Activated naive CD4-positive, alpha-beta T cell treated with anti-CD3 and anti-CD28 coated beads, Interleukin-2, amount 10 ng/mL, durations not matched to agents 7 days and 5 days (primary cell): ENCODE data around the gene RAD51B.

Source experiments
- CTCF ChIA-PET: fragments of 350-600 bp; sonication (Branson Sonifier 250); formaldehyde crosslinking; loops from one replicate; lab custom pipeline; 2021; ENCODE audit warnings: antibody characterized with exemption; lab: Charles Lee
- DNase-seq: peaks from one replicate; pipeline ENCODE4 v3.0.0-alpha.2; 2020
- H3K27ac Mint-ChIP-seq: one replicate; pipeline ENCODE4 v1.8.0; 2021; ENCODE audit warnings: mild to moderate bottlenecking, moderate library complexity, mixed read lengths
- H3K27me3 Mint-ChIP-seq: one replicate; pipeline ENCODE4 v1.8.0; 2021; ENCODE audit warnings: mild to moderate bottlenecking, mixed read lengths
- H3K36me3 Mint-ChIP-seq: one replicate; pipeline ENCODE4 v1.8.0; 2021; ENCODE audit warnings: mixed read lengths
- H3K4me1 Mint-ChIP-seq: one replicate; pipeline ENCODE4 v1.8.0; 2021; ENCODE audit warnings: mixed read lengths
- H3K4me3 Mint-ChIP-seq: one replicate; pipeline ENCODE4 v1.8.0; 2021; ENCODE audit warnings: mild to moderate bottlenecking, moderate library complexity, mixed read lengths
- H3K9me3 Mint-ChIP-seq: one replicate; pipeline ENCODE4 v1.8.0; 2021; ENCODE audit warnings: mixed read lengths

Gene RAD51B

GRCh38 chr14:68534276-68534675 lies 714.7 kb downstream of the RAD51B start:
- peaks cover 6% of the 10 kb centered on the region for H3K27me3 Mint-ChIP-seq
- no peak overlapping the region for H3K27ac Mint-ChIP-seq
- CTCF ChIA-PET: interaction anchor here (2.0 kb wide), 1 partner anchor 14 kb away, joined by 6 read pairs; no protein-coding TSS in a partner anchor
- no peak overlapping the region for H3K4me3 Mint-ChIP-seq
- H3K9me3 Mint-ChIP-seq: peaks cover 17% of the 10 kb centered on the region
- H3K36me3 Mint-ChIP-seq: peaks cover 4% of the 10 kb centered on the region
- no peaks in the 10 kb centered on the region for H3K4me1 Mint-ChIP-seq
- no peak for DNase-seq

- H3K27me3 Mint-ChIP-seq: peaks cover 8% of the 10 kb centered on the region
- H3K36me3 Mint-ChIP-seq: peaks cover 2% of the 10 kb centered on the region
- H3K27ac Mint-ChIP-seq: no peak overlapping the region
- DNase-seq: no peak
- H3K4me3 Mint-ChIP-seq: no peak overlapping the region
- peaks cover 7% of the 10 kb centered on the region for H3K9me3 Mint-ChIP-seq
- CTCF ChIA-PET: no interaction called here
- no peaks in the 10 kb centered on the region for H3K4me1 Mint-ChIP-seq
Measured at GRCh38 chr14:68535404-68536017, 715.9 kb downstream of the RAD51B start.

DNA sequence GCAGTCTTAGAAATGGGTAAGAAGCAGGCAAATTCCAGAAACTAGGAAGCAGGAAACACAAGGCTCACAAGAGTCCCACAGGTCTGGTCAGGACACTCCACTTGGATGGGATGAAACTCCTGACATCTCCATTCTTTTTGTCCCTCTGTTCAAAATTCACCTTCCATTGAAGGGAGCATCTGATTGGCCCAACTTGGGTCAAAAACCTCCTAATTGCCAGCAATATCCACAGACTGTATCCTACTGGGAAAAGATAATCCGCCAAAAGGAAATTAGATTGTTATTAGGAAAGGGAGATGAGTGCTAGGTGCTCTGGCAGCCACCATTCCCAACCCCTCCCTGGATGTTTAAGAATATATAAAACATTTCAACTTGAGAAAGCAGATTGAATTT lies 716.4 kb downstream of the RAD51B start:
- Mint-ChIP-seq H3K4me1 (no peaks in the 10 kb centered on the region), H3K36me3 (peaks cover under 1% of the 10 kb centered on the region), H3K9me3 (peaks cover 6% of the 10 kb centered on the region), H3K27me3 (peaks cover 8% of the 10 kb centered on the region), H3K27ac (no peak overlapping the region), H3K4me3 (no peak overlapping the region)
- CTCF ChIA-PET: no interaction called here
- no peak for DNase-seq

- Mint-ChIP-seq H3K4me1 (no peaks in the 10 kb centered on the region), H3K4me3 (no peak overlapping the region), H3K27ac (no peak overlapping the region), H3K36me3 (no peaks in the 10 kb centered on the region), H3K9me3 (no peaks in the 10 kb centered on the region), H3K27me3 (peaks cover 4% of the 10 kb centered on the region)
- DNase-seq: no peak
- CTCF ChIA-PET: no interaction called here
Measured at GRCh38 chr14:68538639-68539038, 719.1 kb downstream of the RAD51B start.

DNA sequence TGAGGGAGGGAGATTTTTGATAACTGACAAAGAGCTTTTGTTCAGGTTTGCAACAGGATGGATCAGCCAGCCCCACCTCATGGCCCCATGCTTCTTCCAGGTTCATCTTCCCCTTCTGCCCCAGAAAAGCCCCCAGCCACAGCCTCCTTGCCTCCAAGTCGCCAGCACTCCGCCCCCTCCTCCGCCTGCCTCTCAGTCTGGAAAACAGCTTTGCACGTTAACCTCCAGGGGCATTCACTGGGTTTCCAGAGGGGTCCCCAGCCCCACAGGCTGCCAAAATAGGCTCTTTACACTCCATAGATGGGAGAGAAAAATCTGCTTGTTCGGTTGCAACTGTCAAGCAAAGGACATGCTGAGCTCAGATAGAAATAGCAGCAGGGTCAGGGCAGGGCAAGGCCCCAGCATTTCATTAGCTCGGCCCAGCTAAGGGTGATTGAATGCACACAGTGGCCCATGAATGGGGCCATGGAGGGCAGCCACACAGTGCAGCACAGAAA lies 719.7 kb downstream of the RAD51B start:
- Mint-ChIP-seq H3K4me1 (no peaks in the 10 kb centered on the region), H3K27ac (no peak overlapping the region), H3K27me3 (peaks cover 4% of the 10 kb centered on the region), H3K36me3 (no peaks in the 10 kb centered on the region), H3K4me3 (no peak overlapping the region), H3K9me3 (no peaks in the 10 kb centered on the region)
- DNase-seq: no peak
- CTCF ChIA-PET: no interaction called here

GRCh38 chr14:68539789-68540188 lies 720.2 kb downstream of the RAD51B start:
- no peak for DNase-seq
- Mint-ChIP-seq H3K27me3 (peaks cover 4% of the 10 kb centered on the region), H3K4me1 (no peaks in the 10 kb centered on the region), H3K36me3 (no peaks in the 10 kb centered on the region), H3K4me3 (no peak overlapping the region), H3K9me3 (no peaks in the 10 kb centered on the region), H3K27ac (no peak overlapping the region)
- CTCF ChIA-PET: no interaction called here

DNA sequence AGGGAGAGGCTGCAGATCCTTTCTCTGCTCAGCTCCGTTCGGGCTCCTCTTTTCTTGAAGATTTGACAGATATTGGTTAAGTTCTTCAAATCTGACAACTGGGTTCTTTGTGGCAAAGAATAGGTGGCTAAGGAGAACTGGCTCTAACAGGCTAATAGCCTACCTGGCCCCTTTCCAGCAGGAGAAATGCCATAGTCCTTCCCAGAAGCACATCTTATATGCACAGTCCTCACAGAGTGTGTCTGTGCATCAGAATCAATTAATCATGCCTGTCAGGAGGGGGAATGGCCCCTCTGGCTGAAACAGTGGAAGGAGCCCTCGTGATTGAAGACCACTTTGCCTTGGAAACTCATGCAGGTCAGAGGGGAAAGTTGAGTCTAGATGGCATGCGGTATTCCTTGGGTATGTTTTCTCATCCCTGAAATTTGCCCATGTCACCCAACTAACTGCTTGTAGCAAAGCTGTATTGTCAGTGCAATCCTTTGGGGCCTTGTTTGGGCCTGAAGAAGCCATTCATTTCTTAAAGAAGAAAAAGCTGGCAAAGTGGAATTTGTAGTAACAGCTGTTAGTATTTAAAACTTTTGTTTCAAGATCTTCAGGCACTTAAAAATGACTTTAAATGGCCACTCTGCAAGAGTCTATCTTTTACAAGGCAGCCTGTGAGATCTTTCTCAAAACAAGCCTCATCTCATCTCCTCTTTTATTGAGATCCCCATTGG lies 721.8 kb downstream of the RAD51B start:
- Mint-ChIP-seq H3K27ac (no peak overlapping the region), H3K4me1 (no peaks in the 10 kb centered on the region), H3K4me3 (no peak overlapping the region), H3K27me3 (peaks cover 4% of the 10 kb centered on the region), H3K9me3 (no peaks in the 10 kb centered on the region), H3K36me3 (no peaks in the 10 kb centered on the region)
- CTCF ChIA-PET: no interaction called here
- DNase-seq: no peak

DNA sequence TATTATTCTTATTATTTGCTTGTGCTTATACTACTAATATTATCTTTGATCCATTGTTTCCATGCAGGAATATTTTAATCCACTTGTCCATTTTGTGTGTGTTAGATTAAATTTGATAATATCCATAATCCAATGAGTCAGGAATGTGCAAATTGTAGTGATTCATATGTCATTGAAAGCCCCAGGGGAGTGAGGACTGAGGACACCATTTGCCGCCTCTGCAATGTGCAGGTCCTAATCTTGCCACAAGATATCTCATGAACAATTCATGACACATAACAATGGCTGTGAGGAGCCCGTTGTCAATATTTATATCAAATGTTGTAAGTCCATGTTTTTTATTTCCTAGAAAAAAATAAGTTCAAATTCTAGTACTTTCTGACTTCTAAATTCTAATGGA lies 722.8 kb downstream of the RAD51B start:
- Mint-ChIP-seq H3K4me1 (no peaks in the 10 kb centered on the region), H3K27me3 (peaks cover 4% of the 10 kb centered on the region), H3K27ac (no peak overlapping the region), H3K9me3 (no peaks in the 10 kb centered on the region), H3K36me3 (no peaks in the 10 kb centered on the region), H3K4me3 (no peak overlapping the region)
- CTCF ChIA-PET: no interaction called here
- DNase-seq: no peak

DNA sequence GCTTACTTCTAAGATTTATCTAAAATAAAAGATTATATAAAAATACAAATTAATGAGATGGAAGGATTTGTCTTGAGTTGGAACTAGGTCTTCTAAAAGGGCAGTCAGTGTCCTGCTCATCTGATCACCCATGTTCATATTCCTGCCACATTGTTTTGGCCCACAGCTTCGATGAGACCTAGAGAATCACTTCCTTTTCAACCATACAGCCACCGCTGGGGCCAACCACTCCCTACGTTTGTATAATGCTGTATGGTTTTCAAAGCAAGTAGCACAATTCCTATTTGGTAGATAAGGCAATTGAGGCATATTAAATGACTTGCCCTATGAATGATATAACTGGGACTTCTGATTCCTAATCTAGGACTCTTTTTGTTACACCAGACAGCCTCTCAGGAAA lies 723.9 kb downstream of the RAD51B start:
- CTCF ChIA-PET: no interaction called here
- no peak for DNase-seq
- Mint-ChIP-seq H3K27ac (no peak overlapping the region), H3K27me3 (peaks cover 4% of the 10 kb centered on the region), H3K4me3 (no peak overlapping the region), H3K36me3 (no peaks in the 10 kb centered on the region), H3K9me3 (no peaks in the 10 kb centered on the region), H3K4me1 (no peaks in the 10 kb centered on the region)

GRCh38 chr14:68544081-68544892 lies 724.7 kb downstream of the RAD51B start:
- H3K4me1 Mint-ChIP-seq: no peaks in the 10 kb centered on the region
- no peak for DNase-seq
- H3K27me3 Mint-ChIP-seq: peaks cover 2% of the 10 kb centered on the region
- H3K36me3 Mint-ChIP-seq: no peaks in the 10 kb centered on the region
- no peak overlapping the region for H3K27ac Mint-ChIP-seq
- CTCF ChIA-PET: no interaction called here
- no peaks in the 10 kb centered on the region for H3K9me3 Mint-ChIP-seq
- H3K4me3 Mint-ChIP-seq: no peak overlapping the region

- CTCF ChIA-PET: interaction anchor here (0.6 kb wide), 1 partner anchor 692 kb away, joined by 3 read pairs; no protein-coding TSS in a partner anchor
Measured at GRCh38 chr14:68546839-68547238, 727.3 kb downstream of the RAD51B start.

GRCh38 chr14:68547305-68548193 lies 728.0 kb downstream of the RAD51B start:
- Mint-ChIP-seq H3K27ac (no peak overlapping the region), H3K4me1 (no peaks in the 10 kb centered on the region), H3K9me3 (no peaks in the 10 kb centered on the region), H3K36me3 (no peaks in the 10 kb centered on the region), H3K27me3 (no peaks in the 10 kb centered on the region), H3K4me3 (no peak overlapping the region)
- CTCF ChIA-PET: no interaction called here
- no peak for DNase-seq

More at GRCh38 chr14:68546839-68547238, 727.3 kb downstream of the RAD51B start:
- no peak overlapping the region for H3K4me3 Mint-ChIP-seq
- H3K9me3 Mint-ChIP-seq: no peaks in the 10 kb centered on the region
- DNase-seq: no peak
- no peaks in the 10 kb centered on the region for H3K36me3 Mint-ChIP-seq
- no peak overlapping the region for H3K27ac Mint-ChIP-seq
- no peaks in the 10 kb centered on the region for H3K27me3 Mint-ChIP-seq
- H3K4me1 Mint-ChIP-seq: no peaks in the 10 kb centered on the region

DNA sequence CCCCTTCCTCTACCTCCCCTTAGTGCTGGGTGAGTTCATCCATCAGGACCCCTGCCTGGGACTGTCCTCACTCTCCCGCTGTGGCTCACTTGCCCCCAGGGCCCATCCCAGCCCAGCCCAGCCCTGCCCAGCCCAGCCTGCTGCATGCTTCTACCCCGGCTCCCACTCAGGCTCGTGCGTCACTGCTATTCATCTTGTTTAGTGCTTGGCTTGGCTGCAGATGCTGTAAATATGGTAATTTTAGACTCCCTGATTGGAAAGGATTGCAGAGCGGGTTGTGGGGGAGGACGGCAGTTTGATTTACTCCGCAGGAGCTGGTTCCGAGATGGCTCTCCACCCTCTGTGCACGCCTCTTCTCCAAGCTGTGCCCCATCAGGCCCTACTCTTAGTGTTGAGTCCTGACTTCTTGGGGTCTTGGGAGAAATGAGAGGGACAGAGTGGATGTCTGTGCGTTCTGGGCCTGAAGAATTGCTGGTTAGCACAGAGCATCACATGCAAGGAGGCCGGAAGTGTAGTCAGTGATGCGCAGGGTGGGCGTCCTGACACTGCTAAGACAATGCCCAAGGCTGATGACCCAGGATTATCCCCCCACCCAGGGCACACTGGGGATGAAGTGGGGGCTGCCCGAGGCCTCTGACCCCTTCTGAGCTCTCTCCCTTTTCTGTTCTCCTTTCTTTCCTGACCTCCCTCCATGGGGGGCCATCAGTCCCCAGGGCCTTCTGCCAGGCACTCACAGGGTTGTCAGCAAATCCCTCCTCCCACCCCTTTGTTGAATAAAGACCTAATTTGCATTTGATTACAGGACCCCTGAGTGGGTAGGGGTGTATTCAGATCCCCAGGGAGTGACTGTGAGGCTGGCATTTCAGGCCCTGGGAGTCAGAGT lies 728.9 kb downstream of the RAD51B start:
- Mint-ChIP-seq H3K27ac (no peak overlapping the region), H3K27me3 (no peaks in the 10 kb centered on the region), H3K4me1 (no peaks in the 10 kb centered on the region), H3K4me3 (no peak overlapping the region), H3K36me3 (no peaks in the 10 kb centered on the region), H3K9me3 (no peaks in the 10 kb centered on the region)
- CTCF ChIA-PET: no interaction called here
- DNase-seq: no peak
